Nephron (organoid): ENCODE measurements around the gene ASB10.

Experiments used
- H3K27ac Mint-ChIP-seq, 3 experiments: 2 replicates each; pipeline ENCODE4 v1.8.0; 2020; ENCODE audit warnings: mixed read lengths in 3 of 3, mild to moderate bottlenecking in 2 of 3, moderate library complexity in 1 of 3
- H3K27me3 Mint-ChIP-seq: 2 replicates; pipeline ENCODE4 v1.8.0; 2021; ENCODE audit warnings: low read depth, mild to moderate bottlenecking, moderate library complexity, mixed read lengths
- H3K36me3 Mint-ChIP-seq: 2 replicates; pipeline ENCODE4 v1.8.0; 2020; ENCODE audit warnings: low read depth, mixed read lengths
- H3K4me1 Mint-ChIP-seq: 2 replicates; pipeline ENCODE4 v1.8.0; 2020; ENCODE audit warnings: mixed read lengths
- H3K4me3 Mint-ChIP-seq, 3 experiments: 2 replicates each; pipeline ENCODE4 v1.8.0; 2020; ENCODE audit warnings: mild to moderate bottlenecking in 3 of 3, mixed read lengths in 3 of 3, moderate library complexity in 2 of 3
- H3K9me3 Mint-ChIP-seq: 2 replicates; pipeline ENCODE4 v1.8.0; 2020; ENCODE audit warnings: mixed read lengths
- CTCF ChIP-seq, 3 experiments: fragments of 200-600 bp; sonication (generic); IDR thresholded peaks; one replicate each; pipeline ENCODE4 v1.5.0; 2021; ENCODE audit warnings: antibody characterized with exemption in 3 of 3; ENCODE audit not compliant: unreplicated experiment in 3 of 3

ASB10 gene

GRCh38 chr7:151135525-151135845 is 51.6 kb downstream of the ASB10 start:
- Mint-ChIP-seq H3K36me3 (peaks cover 54% of the 10 kb centered on the region), H3K9me3 (no peaks in the 10 kb centered on the region), H3K27ac (no peak overlapping the region), H3K4me1 (peaks cover 41% of the 10 kb centered on the region), H3K27me3 (no peaks in the 10 kb centered on the region), H3K4me3 (no peak overlapping the region)
- no peak for TF ChIP-seq CTCF (IDR thresholded peaks at IDR 0.05; ENCODE audit: unreplicated experiment in 3 of 3)

- Mint-ChIP-seq H3K27ac (no peak overlapping the region), H3K4me1 (peaks cover 42% of the 10 kb centered on the region), H3K27me3 (no peaks in the 10 kb centered on the region), H3K36me3 (peaks cover 58% of the 10 kb centered on the region), H3K9me3 (no peaks in the 10 kb centered on the region), H3K4me3 (no peak overlapping the region)
- TF ChIP-seq CTCF (IDR thresholded peaks at IDR 0.05; ENCODE audit: unreplicated experiment in 3 of 3) = no peak
Measured at GRCh38 chr7:151134743-151135524, 52.1 kb downstream of the ASB10 start.

- H3K4me3 Mint-ChIP-seq = no peak overlapping the region
- TF ChIP-seq CTCF (IDR thresholded peaks at IDR 0.05; ENCODE audit: unreplicated experiment in 3 of 3) = no peak
- peaks cover 39% of the 10 kb centered on the region for H3K4me1 Mint-ChIP-seq
- no peak overlapping the region for H3K27ac Mint-ChIP-seq
- H3K27me3 Mint-ChIP-seq = no peaks in the 10 kb centered on the region
- H3K36me3 Mint-ChIP-seq = peaks cover 56% of the 10 kb centered on the region
- no peaks in the 10 kb centered on the region for H3K9me3 Mint-ChIP-seq
Measured at GRCh38 chr7:151133986-151134742, 52.9 kb downstream of the ASB10 start.

- Mint-ChIP-seq H3K4me3 (no peak overlapping the region), H3K27me3 (peaks cover 4% of the 10 kb centered on the region), H3K27ac (no peak overlapping the region), H3K36me3 (peaks cover 55% of the 10 kb centered on the region), H3K9me3 (no peaks in the 10 kb centered on the region), H3K4me1 (peaks cover 36% of the 10 kb centered on the region)
- no peak for TF ChIP-seq CTCF (IDR thresholded peaks at IDR 0.05; ENCODE audit: unreplicated experiment in 3 of 3)
Measured at GRCh38 chr7:151133266-151133985, 53.6 kb downstream of the ASB10 start.

- peaks cover 63% of the 10 kb centered on the region for H3K36me3 Mint-ChIP-seq
- H3K9me3 Mint-ChIP-seq = no peaks in the 10 kb centered on the region
- H3K4me1 Mint-ChIP-seq = peaks cover 39% of the 10 kb centered on the region
- H3K4me3 Mint-ChIP-seq = peak overlapping the region in 1 of 3 experiments; percentile 74
- no peak for TF ChIP-seq CTCF (IDR thresholded peaks at IDR 0.05; ENCODE audit: unreplicated experiment in 3 of 3)
- H3K27me3 Mint-ChIP-seq = peaks cover 5% of the 10 kb centered on the region
- peak overlapping the region; percentile 17 to 91 (median 78) for H3K27ac Mint-ChIP-seq
Measured at GRCh38 chr7:151132461-151133205, 54.4 kb downstream of the ASB10 start.
